K562 (cell line): ENCODE data around the gene SEH1L. TPM values are rescaled to one million over a fixed set of nuclear protein-coding genes. Genes with fewer than 3 reads are reported as not detected.

Experiments
- ATF4 ChIP-seq: fragments of 450-650 bp; formaldehyde crosslinking; IDR thresholded peaks from 2 replicates; pipeline ENCODE4 v1.4.0; 2022; ENCODE audit warnings: mild to moderate bottlenecking, moderate library complexity
- BRD4 ChIP-seq: fragments of 200-600 bp; sonication (generic); IDR thresholded peaks from 2 replicates; pipeline ENCODE4 v1.6.1; 2017; ENCODE audit warnings: inconsistent platforms
- CC2D1A ChIP-seq: fragments of 450-650 bp; IDR thresholded peaks from 2 replicates; pipeline ENCODE4 v1.6.1; 2017; ENCODE audit warnings: mild to moderate bottlenecking
- DNMT1 ChIP-seq: fragments of 450-650 bp; IDR thresholded peaks from 2 replicates; pipeline ENCODE4 v1.6.1; 2016; ENCODE audit warnings: antibody characterized with exemption, mild to moderate bottlenecking
- E2F8 ChIP-seq: fragments of 450-650 bp; IDR thresholded peaks from 2 replicates; pipeline ENCODE4 v1.7.1; 2018; ENCODE audit warnings: mild to moderate bottlenecking, low read depth; ENCODE audit not compliant: partially characterized antibody
- ESRRA ChIP-seq: fragments of 450-650 bp; IDR thresholded peaks from 2 replicates; pipeline ENCODE4 v1.6.1; 2014; ENCODE audit warnings: low read depth, mild to moderate bottlenecking, moderate library complexity, borderline replicate concordance
- HOXB6 ChIP-seq: fragments of 250-450 bp; sonication (Bioruptor Pico); IDR thresholded peaks from 2 replicates; pipeline ENCODE4 v1.5.1; 2022; ENCODE audit warnings: mild to moderate bottlenecking, borderline replicate concordance
- IFI16 ChIP-seq: fragments of 250-450 bp; sonication (Bioruptor Pico); IDR thresholded peaks from 2 replicates; pipeline ENCODE4 v2.1.2; 2022; ENCODE audit warnings: mild to moderate bottlenecking, inconsistent platforms
- MEIS2 ChIP-seq: fragments of 450-650 bp; IDR thresholded peaks from 2 replicates; pipeline ENCODE4 v1.6.1; 2014; ENCODE audit warnings: mild to moderate bottlenecking; ENCODE audit not compliant: partially characterized antibody
- NFXL1 ChIP-seq: fragments of 450-650 bp; formaldehyde crosslinking; IDR thresholded peaks from 2 replicates; pipeline ENCODE4 v1.4.0; 2021; ENCODE audit warnings: mild to moderate bottlenecking
- NR1H2 ChIP-seq: sonication (generic); formaldehyde crosslinking; IDR thresholded peaks from 2 replicates; pipeline ENCODE4 v1.4.0; 2020; ENCODE audit warnings: mild to moderate bottlenecking, missing genetic modification reagents
- PML ChIP-seq: IDR thresholded peaks from 2 replicates; pipeline ENCODE4 v1.6.1; 2012; ENCODE audit warnings: low read length, inconsistent platforms
- RBFOX2 ChIP-seq: fragments of 200-400 bp; formaldehyde crosslinking; IDR thresholded peaks from 2 replicates; pipeline ENCODE4 v1.6.1; 2017; ENCODE audit warnings: low read depth, mild to moderate bottlenecking, low read length, moderate library complexity
- TRIM25 ChIP-seq: fragments of 450-650 bp; IDR thresholded peaks from 2 replicates; pipeline ENCODE4 v1.7.0; 2016; ENCODE audit warnings: borderline replicate concordance
- YY1 ChIP-seq, 3 experiments: IDR thresholded peaks; 2 replicates each; pipeline ENCODE4 v1.6.1; 2011; ENCODE audit warnings: low read length in 2 of 3, mild to moderate bottlenecking in 2 of 3, moderate library complexity in 2 of 3, borderline replicate concordance in 1 of 3, control low read depth in 1 of 3, low read depth in 1 of 3; ENCODE audit not compliant: insufficient read depth in 3 of 3, insufficient replicate concordance in 2 of 3, control insufficient read depth in 1 of 3, insufficient read length in 1 of 3; ENCODE audit errors: extremely low read depth in 1 of 3
- ZBTB5 ChIP-seq: fragments of 450-650 bp; IDR thresholded peaks from 2 replicates; pipeline ENCODE4 v1.6.1; 2017; ENCODE audit warnings: antibody characterized with exemption
- ZNF134 ChIP-seq: fragments of 250-450 bp; sonication (Bioruptor Pico); conservative IDR thresholded peaks from 2 replicates; pipeline ENCODE4 v1.4.0; 2020
- ZNF551 ChIP-seq: fragments of 250-450 bp; sonication (Bioruptor Pico); IDR thresholded peaks from 2 replicates; pipeline ENCODE4 v1.5.0; 2021; ENCODE audit warnings: mild to moderate bottlenecking, moderate library complexity
- ZNF76 ChIP-seq: fragments of 250-450 bp; sonication (Bioruptor Pico); IDR thresholded peaks from 2 replicates; pipeline ENCODE4 v1.4.0; 2020; ENCODE audit warnings: mild to moderate bottlenecking, moderate library complexity, borderline replicate concordance
- ZNF778 ChIP-seq: fragments of 450-650 bp; formaldehyde crosslinking; IDR thresholded peaks from 2 replicates; pipeline ENCODE4 v1.4.0; 2020; ENCODE audit warnings: mild to moderate bottlenecking, moderate library complexity
- ZNF79 ChIP-seq: fragments of 250-450 bp; sonication (Bioruptor Pico); IDR thresholded peaks from 2 replicates; pipeline ENCODE4 v1.4.0; 2020; ENCODE audit warnings: low read depth, mild to moderate bottlenecking, moderate library complexity
- polyA plus RNA-seq, 8 experiments: library from polyadenylated mRNA; depleted of rRNA in 4 of 8; stranded (reverse) in 5 of 8; unstranded in 3 of 8; fragments of >200 nt; fragmentation: Nextera tagmentation in 2 of 8; fragmentation: Illumina TruSeq in 1 of 8; extraction: Ambion mirVana in 2 of 8; extraction: Trizol in 1 of 8; gene quantifications; 2 replicates each; pipeline versions ENCODE4 v1.2.1 to v1.2.3, GENCODE V29; 2011 to 2014; ENCODE audit warnings: inconsistent platforms in 1 of 8, missing spikeins in 1 of 8
- total RNA-seq, 7 experiments: library from RNA; depleted of rRNA in 6 of 7; stranded (reverse); fragments of >200 nt in 6 of 7; fragmentation: Illumina TruSeq in 2 of 7; extraction: Trizol in 2 of 7; gene quantifications; 2 replicates each; pipeline versions ENCODE4 v1.2.1 to v1.2.3, GENCODE V29; 2011 to 2021; ENCODE audit warnings: low replicate concordance in 1 of 7

SEH1L gene
- total and polyA plus RNA-seq, 9 of the 15 experiments (the other 6 are each of a cell fraction or from before 2014, with no cell fraction given) = 62.2 to 180 (median 108) TPM

- TF ChIP-seq ZNF551 (no peak), RBFOX2 (peak; percentile 91), CC2D1A (peak; percentile 79; the same call in 1 of the 2 replicates), YY1 (IDR thresholded peaks at IDR 0.05; ENCODE audit: borderline replicate concordance in 1 of 3, control insufficient read depth in 1 of 3, extremely low read depth in 1 of 3, insufficient read depth in 3 of 3, insufficient read length in 1 of 3, insufficient replicate concordance in 2 of 3, low read depth in 1 of 3, low read length in 2 of 3) (peak in 2 of 3 experiments; percentile 48 to 60), E2F8 (peak; percentile 26), TRIM25 (no peak), HOXB6 (CRISPR knock-in tag) (no peak), ZBTB5 (no peak), MEIS2 (peak; percentile 75), DNMT1 (no peak), ZNF76 (CRISPR knock-in tag) (peak; percentile 76; the same call in 1 of the 2 replicates), IFI16 (CRISPR knock-in tag) (no peak; the same call in 1 of the 2 replicates), ZNF778 (CRISPR knock-in tag) (no peak), ZNF79 (no peak), NR1H2 (CRISPR knock-in tag) (peak; percentile 84; the same call in 1 of the 2 replicates), ATF4 (CRISPR knock-in tag) (no peak), ZNF134 (CRISPR knock-in tag) (no peak; the same call in 1 of the 2 replicates), ESRRA (peak; percentile 66; the same call in 1 of the 2 replicates), PML (no peak; the same call in 1 of the 2 replicates), NFXL1 (CRISPR knock-in tag) (peak; percentile 80), BRD4 (peak; percentile 26; the same call in 1 of the 2 replicates)
Observed at GRCh38 chr18:12948050-12948804, 416 bp downstream of the SEH1L start (continued).
